WTC11 (cell line): ENCODE measurements around the gene STOX2. TPM values are rescaled to one million over a fixed set of nuclear protein-coding genes. Genes with fewer than 3 reads are reported as not detected.

Source experiments
- ATAC-seq: fragments of 200-7000 bp; cut with Tn5 transposase; 2 replicates; pipeline ENCODE4 v1.10.0; 2021; ENCODE audit warnings: mild to moderate bottlenecking, moderate library complexity
- CTCF ChIA-PET: fragments of 300-600 bp; sonication (Branson Sonifier 250); formaldehyde crosslinking; loops from one replicate; lab custom pipeline; 2021; ENCODE audit warnings: antibody characterized with exemption; lab: Charles Lee
- POLR2A ChIA-PET: fragments of 350-600 bp; sonication (Branson Sonifier 250); formaldehyde crosslinking; loops from one replicate; lab custom pipeline; 2021; ENCODE audit warnings: antibody characterized with exemption; lab: Charles Lee
- DNase-seq: peaks from one replicate; pipeline ENCODE4 v3.0.0; 2021; ENCODE audit warnings: low spot score
- H3K27ac Mint-ChIP-seq: 2 replicates; pipeline ENCODE4 v1.8.0; 2021; ENCODE audit warnings: mixed read lengths
- H3K27me3 Mint-ChIP-seq: 2 replicates; pipeline ENCODE4 v1.8.0; 2021; ENCODE audit warnings: low read depth, mild to moderate bottlenecking, moderate library complexity, mixed read lengths
- H3K36me3 Mint-ChIP-seq: 2 replicates; pipeline ENCODE4 v1.8.0; 2021; ENCODE audit warnings: mixed read lengths
- H3K4me1 Mint-ChIP-seq: 2 replicates; pipeline ENCODE4 v1.8.0; 2022; ENCODE audit warnings: mixed read lengths
- H3K4me3 Mint-ChIP-seq: 2 replicates; pipeline ENCODE4 v1.8.0; 2021; ENCODE audit warnings: mild to moderate bottlenecking, moderate library complexity, mixed read lengths
- H3K9me3 Mint-ChIP-seq: 2 replicates; pipeline ENCODE4 v1.8.0; 2021; ENCODE audit warnings: mixed read lengths
- ELF4 ChIP-seq: sonication (generic); formaldehyde crosslinking; IDR thresholded peaks from 2 replicates; pipeline ENCODE4 v1.8.1; 2022; ENCODE audit warnings: low read depth, mild to moderate bottlenecking, moderate library complexity, missing genetic modification reagents
- GABPB1 ChIP-seq: sonication (generic); formaldehyde crosslinking; IDR thresholded peaks from 2 replicates; pipeline ENCODE4 v1.8.1; 2023; ENCODE audit warnings: mild to moderate bottlenecking, missing genetic modification reagents
- GTF2I ChIP-seq: fragments of 250-450 bp; sonication (Bioruptor Pico); conservative IDR thresholded peaks from 2 replicates; pipeline ENCODE4 v1.4.0; 2021; ENCODE audit warnings: mild to moderate bottlenecking
- KAT7 ChIP-seq: sonication (generic); formaldehyde crosslinking; IDR thresholded peaks from 2 replicates; pipeline ENCODE4 v1.8.1; 2023; ENCODE audit warnings: missing genetic modification reagents, mild to moderate bottlenecking, borderline replicate concordance
- MYBL2 ChIP-seq: sonication (generic); formaldehyde crosslinking; IDR thresholded peaks from 2 replicates; pipeline ENCODE4 v1.8.1; 2023; ENCODE audit warnings: mild to moderate bottlenecking, moderate library complexity, missing genetic modification reagents
- NR1H2 ChIP-seq: sonication (generic); formaldehyde crosslinking; IDR thresholded peaks from 2 replicates; pipeline ENCODE4 v1.9.0; 2021; ENCODE audit warnings: mild to moderate bottlenecking, moderate library complexity, missing genetic modification reagents
- ZNF219 ChIP-seq: sonication (generic); formaldehyde crosslinking; IDR thresholded peaks from 2 replicates; pipeline ENCODE4 v1.8.0; 2023; ENCODE audit warnings: missing genetic modification reagents, mild to moderate bottlenecking, borderline replicate concordance
- ZNF232 ChIP-seq: sonication (generic); formaldehyde crosslinking; IDR thresholded peaks from 2 replicates; pipeline ENCODE4 v1.8.0; 2022; ENCODE audit warnings: mild to moderate bottlenecking, missing genetic modification reagents
- ZNF671 ChIP-seq: fragments of 250-450 bp; sonication (Bioruptor Pico); IDR thresholded peaks from 2 replicates; pipeline ENCODE4 v1.8.0; 2021; ENCODE audit warnings: mild to moderate bottlenecking
- total RNA-seq: library from RNA; stranded (reverse); gene quantifications from 3 replicates; pipeline ENCODE4 v1.2.3, GENCODE V29; 2021
- TF ChIP-seq, protein P1 (sequence below): sonication (generic); formaldehyde crosslinking; IDR thresholded peaks from 2 replicates; pipeline ENCODE4 v1.8.0; 2022; ENCODE audit warnings: mild to moderate bottlenecking, missing genetic modification reagents
- TF ChIP-seq, protein P2 (sequence below): sonication (generic); formaldehyde crosslinking; IDR thresholded peaks from 2 replicates; pipeline ENCODE4 v1.8.1; 2022; ENCODE audit warnings: mild to moderate bottlenecking, missing genetic modification reagents, moderate library complexity, borderline replicate concordance
- TF ChIP-seq, protein P3 (sequence below): sonication (generic); formaldehyde crosslinking; IDR thresholded peaks from 2 replicates; pipeline ENCODE4 v1.8.1; 2023; ENCODE audit warnings: mild to moderate bottlenecking, missing genetic modification reagents, moderate library complexity
- TF ChIP-seq, protein P4 (sequence below): fragments of 250-450 bp; sonication (Bioruptor Pico); IDR thresholded peaks from 2 replicates; pipeline ENCODE4 v2.1.2; 2022; ENCODE audit warnings: mild to moderate bottlenecking, moderate library complexity
- TF ChIP-seq, protein P5 (sequence below): sonication (generic); formaldehyde crosslinking; IDR thresholded peaks from 2 replicates; pipeline ENCODE4 v1.8.1; 2023; ENCODE audit warnings: mild to moderate bottlenecking, moderate library complexity, missing genetic modification reagents
- TF ChIP-seq, protein P6 (sequence below): sonication (generic); formaldehyde crosslinking; conservative IDR thresholded peaks from 2 replicates; pipeline ENCODE4 v1.8.1; 2023; ENCODE audit warnings: mild to moderate bottlenecking, low read depth, missing genetic modification reagents, moderate library complexity
- TF ChIP-seq, protein P7 (sequence below): fragments of 250-450 bp; sonication (Bioruptor Pico); IDR thresholded peaks from 2 replicates; pipeline ENCODE4 v1.9.0; 2021; ENCODE audit warnings: mild to moderate bottlenecking, borderline replicate concordance
- TF ChIP-seq, protein P8 (sequence below): fragments of 250-450 bp; sonication (Bioruptor Pico); IDR thresholded peaks from 2 replicates; pipeline ENCODE4 v1.9.0; 2021; ENCODE audit warnings: mild to moderate bottlenecking

STOX2 gene
- total RNA-seq, 1 experiment from 2014 or later: 31.6 TPM

DNA sequence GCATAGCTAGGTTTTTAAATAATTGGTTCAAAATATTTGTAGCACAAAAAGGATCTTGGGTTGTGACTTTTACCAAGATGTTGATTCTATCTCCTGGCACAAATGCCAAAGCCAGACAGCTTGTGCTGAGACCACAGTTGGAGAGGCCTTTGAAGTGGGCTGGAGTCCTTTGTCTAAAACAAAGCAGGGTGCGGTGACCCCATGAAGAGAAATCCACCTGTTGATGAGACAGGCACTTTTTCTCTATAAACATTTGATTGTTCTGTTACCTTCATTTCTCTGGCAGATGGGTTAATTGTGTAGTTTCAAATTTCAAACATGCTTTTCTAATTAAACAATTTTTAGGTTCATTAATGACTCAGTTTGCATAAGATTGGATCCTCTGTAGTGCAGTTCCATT lies 56.7 kb downstream of the STOX2 start:
- CTCF ChIA-PET: no interaction called here
- no peak overlapping the region; the same call in 1 of the 2 replicates for H3K4me3 Mint-ChIP-seq
- peaks cover 35% of the 10 kb centered on the region for H3K4me1 Mint-ChIP-seq
- TF ChIP-seq, protein P1, sequence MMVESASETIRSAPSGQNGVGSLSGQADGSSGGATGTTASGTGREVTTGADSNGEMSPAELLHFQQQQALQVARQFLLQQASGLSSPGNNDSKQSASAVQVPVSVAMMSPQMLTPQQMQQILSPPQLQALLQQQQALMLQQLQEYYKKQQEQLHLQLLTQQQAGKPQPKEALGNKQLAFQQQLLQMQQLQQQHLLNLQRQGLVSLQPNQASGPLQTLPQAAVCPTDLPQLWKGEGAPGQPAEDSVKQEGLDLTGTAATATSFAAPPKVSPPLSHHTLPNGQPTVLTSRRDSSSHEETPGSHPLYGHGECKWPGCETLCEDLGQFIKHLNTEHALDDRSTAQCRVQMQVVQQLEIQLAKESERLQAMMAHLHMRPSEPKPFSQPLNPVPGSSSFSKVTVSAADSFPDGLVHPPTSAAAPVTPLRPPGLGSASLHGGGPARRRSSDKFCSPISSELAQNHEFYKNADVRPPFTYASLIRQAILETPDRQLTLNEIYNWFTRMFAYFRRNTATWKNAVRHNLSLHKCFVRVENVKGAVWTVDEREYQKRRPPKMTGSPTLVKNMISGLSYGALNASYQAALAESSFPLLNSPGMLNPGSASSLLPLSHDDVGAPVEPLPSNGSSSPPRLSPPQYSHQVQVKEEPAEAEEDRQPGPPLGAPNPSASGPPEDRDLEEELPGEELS (CRISPR knock-in tag): no peak
- TF ChIP-seq NR1H2 (no peak), GABPB1 (no peak), KAT7 (CRISPR knock-in tag) (no peak), MYBL2 (CRISPR knock-in tag) (no peak), GTF2I (CRISPR knock-in tag) (no peak), ELF4 (CRISPR knock-in tag) (no peak)
- TF ChIP-seq, protein P2, sequence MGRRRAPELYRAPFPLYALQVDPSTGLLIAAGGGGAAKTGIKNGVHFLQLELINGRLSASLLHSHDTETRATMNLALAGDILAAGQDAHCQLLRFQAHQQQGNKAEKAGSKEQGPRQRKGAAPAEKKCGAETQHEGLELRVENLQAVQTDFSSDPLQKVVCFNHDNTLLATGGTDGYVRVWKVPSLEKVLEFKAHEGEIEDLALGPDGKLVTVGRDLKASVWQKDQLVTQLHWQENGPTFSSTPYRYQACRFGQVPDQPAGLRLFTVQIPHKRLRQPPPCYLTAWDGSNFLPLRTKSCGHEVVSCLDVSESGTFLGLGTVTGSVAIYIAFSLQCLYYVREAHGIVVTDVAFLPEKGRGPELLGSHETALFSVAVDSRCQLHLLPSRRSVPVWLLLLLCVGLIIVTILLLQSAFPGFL (CRISPR knock-in tag): no peak
- TF ChIP-seq, protein P3, sequence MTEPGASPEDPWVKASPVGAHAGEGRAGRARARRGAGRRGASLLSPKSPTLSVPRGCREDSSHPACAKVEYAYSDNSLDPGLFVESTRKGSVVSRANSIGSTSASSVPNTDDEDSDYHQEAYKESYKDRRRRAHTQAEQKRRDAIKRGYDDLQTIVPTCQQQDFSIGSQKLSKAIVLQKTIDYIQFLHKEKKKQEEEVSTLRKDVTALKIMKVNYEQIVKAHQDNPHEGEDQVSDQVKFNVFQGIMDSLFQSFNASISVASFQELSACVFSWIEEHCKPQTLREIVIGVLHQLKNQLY: no peak
- TF ChIP-seq, protein P4, sequence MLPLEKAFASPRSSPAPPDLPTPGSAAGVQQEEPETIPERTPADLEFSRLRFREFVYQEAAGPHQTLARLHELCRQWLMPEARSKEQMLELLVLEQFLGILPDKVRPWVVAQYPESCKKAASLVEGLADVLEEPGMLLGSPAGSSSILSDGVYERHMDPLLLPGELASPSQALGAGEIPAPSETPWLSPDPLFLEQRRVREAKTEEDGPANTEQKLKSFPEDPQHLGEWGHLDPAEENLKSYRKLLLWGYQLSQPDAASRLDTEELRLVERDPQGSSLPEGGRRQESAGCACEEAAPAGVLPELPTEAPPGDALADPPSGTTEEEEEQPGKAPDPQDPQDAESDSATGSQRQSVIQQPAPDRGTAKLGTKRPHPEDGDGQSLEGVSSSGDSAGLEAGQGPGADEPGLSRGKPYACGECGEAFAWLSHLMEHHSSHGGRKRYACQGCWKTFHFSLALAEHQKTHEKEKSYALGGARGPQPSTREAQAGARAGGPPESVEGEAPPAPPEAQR: no peak
- H3K27me3 Mint-ChIP-seq: no peaks in the 10 kb centered on the region
- no peak for DNase-seq
- H3K36me3 Mint-ChIP-seq: no peaks in the 10 kb centered on the region
- no peaks in the 10 kb centered on the region for H3K9me3 Mint-ChIP-seq
- peak overlapping the region; percentile 29; the same call in 1 of the 2 replicates for H3K27ac Mint-ChIP-seq
- ATAC-seq: peak; percentile 56
- POLR2A ChIA-PET: no interaction called here

DNA sequence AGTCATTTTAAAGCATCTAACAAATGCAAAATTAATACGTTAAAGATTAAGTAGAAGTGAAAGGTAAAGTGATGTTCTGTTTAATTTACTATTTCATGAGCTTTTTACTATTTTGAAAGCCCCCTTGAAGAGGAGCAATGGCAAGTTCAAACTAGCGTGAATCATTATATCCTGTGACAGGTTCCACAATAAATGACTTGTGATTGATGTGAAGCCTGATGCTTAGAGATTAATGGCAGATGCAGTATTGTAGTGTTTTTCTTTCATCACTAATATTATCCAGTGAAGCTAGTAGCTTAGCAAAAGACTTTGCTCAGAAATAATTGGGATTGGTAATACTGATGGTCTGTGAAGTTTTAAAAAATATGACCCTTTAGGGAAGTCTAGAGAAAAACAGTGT lies 57.3 kb downstream of the STOX2 start:
- ChIA-PET CTCF (interaction anchor here (0.9 kb wide), 1 partner anchor 204 kb away, joined by 3 read pairs; no protein-coding TSS in a partner anchor), POLR2A (no interaction called here)
- H3K36me3 Mint-ChIP-seq: no peaks in the 10 kb centered on the region
- H3K27me3 Mint-ChIP-seq: no peaks in the 10 kb centered on the region
- no peak for DNase-seq
- no peak overlapping the region for H3K27ac Mint-ChIP-seq
- no peak for ATAC-seq
- H3K4me1 Mint-ChIP-seq: peaks cover 40% of the 10 kb centered on the region
- H3K9me3 Mint-ChIP-seq: no peaks in the 10 kb centered on the region
- H3K4me3 Mint-ChIP-seq: no peak overlapping the region
- TF ChIP-seq, protein P5, sequence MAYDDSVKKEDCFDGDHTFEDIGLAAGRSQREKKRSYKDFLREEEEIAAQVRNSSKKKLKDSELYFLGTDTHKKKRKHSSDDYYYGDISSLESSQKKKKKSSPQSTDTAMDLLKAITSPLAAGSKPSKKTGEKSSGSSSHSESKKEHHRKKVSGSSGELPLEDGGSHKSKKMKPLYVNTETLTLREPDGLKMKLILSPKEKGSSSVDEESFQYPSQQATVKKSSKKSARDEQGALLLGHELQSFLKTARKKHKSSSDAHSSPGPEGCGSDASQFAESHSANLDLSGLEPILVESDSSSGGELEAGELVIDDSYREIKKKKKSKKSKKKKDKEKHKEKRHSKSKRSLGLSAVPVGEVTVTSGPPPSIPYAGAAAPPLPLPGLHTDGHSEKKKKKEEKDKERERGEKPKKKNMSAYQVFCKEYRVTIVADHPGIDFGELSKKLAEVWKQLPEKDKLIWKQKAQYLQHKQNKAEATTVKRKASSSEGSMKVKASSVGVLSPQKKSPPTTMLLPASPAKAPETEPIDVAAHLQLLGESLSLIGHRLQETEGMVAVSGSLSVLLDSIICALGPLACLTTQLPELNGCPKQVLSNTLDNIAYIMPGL (CRISPR knock-in tag): no peak
- TF ChIP-seq ZNF232 (CRISPR knock-in tag) (no peak), ZNF671 (no peak), ZNF219 (CRISPR knock-in tag) (no peak)
- TF ChIP-seq, protein P6, sequence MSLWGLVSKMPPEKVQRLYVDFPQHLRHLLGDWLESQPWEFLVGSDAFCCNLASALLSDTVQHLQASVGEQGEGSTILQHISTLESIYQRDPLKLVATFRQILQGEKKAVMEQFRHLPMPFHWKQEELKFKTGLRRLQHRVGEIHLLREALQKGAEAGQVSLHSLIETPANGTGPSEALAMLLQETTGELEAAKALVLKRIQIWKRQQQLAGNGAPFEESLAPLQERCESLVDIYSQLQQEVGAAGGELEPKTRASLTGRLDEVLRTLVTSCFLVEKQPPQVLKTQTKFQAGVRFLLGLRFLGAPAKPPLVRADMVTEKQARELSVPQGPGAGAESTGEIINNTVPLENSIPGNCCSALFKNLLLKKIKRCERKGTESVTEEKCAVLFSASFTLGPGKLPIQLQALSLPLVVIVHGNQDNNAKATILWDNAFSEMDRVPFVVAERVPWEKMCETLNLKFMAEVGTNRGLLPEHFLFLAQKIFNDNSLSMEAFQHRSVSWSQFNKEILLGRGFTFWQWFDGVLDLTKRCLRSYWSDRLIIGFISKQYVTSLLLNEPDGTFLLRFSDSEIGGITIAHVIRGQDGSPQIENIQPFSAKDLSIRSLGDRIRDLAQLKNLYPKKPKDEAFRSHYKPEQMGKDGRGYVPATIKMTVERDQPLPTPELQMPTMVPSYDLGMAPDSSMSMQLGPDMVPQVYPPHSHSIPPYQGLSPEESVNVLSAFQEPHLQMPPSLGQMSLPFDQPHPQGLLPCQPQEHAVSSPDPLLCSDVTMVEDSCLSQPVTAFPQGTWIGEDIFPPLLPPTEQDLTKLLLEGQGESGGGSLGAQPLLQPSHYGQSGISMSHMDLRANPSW (CRISPR knock-in tag): no peak
- TF ChIP-seq, protein P7, sequence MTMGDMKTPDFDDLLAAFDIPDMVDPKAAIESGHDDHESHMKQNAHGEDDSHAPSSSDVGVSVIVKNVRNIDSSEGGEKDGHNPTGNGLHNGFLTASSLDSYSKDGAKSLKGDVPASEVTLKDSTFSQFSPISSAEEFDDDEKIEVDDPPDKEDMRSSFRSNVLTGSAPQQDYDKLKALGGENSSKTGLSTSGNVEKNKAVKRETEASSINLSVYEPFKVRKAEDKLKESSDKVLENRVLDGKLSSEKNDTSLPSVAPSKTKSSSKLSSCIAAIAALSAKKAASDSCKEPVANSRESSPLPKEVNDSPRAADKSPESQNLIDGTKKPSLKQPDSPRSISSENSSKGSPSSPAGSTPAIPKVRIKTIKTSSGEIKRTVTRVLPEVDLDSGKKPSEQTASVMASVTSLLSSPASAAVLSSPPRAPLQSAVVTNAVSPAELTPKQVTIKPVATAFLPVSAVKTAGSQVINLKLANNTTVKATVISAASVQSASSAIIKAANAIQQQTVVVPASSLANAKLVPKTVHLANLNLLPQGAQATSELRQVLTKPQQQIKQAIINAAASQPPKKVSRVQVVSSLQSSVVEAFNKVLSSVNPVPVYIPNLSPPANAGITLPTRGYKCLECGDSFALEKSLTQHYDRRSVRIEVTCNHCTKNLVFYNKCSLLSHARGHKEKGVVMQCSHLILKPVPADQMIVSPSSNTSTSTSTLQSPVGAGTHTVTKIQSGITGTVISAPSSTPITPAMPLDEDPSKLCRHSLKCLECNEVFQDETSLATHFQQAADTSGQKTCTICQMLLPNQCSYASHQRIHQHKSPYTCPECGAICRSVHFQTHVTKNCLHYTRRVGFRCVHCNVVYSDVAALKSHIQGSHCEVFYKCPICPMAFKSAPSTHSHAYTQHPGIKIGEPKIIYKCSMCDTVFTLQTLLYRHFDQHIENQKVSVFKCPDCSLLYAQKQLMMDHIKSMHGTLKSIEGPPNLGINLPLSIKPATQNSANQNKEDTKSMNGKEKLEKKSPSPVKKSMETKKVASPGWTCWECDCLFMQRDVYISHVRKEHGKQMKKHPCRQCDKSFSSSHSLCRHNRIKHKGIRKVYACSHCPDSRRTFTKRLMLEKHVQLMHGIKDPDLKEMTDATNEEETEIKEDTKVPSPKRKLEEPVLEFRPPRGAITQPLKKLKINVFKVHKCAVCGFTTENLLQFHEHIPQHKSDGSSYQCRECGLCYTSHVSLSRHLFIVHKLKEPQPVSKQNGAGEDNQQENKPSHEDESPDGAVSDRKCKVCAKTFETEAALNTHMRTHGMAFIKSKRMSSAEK (CRISPR knock-in tag): no peak
- TF ChIP-seq, protein P8, sequence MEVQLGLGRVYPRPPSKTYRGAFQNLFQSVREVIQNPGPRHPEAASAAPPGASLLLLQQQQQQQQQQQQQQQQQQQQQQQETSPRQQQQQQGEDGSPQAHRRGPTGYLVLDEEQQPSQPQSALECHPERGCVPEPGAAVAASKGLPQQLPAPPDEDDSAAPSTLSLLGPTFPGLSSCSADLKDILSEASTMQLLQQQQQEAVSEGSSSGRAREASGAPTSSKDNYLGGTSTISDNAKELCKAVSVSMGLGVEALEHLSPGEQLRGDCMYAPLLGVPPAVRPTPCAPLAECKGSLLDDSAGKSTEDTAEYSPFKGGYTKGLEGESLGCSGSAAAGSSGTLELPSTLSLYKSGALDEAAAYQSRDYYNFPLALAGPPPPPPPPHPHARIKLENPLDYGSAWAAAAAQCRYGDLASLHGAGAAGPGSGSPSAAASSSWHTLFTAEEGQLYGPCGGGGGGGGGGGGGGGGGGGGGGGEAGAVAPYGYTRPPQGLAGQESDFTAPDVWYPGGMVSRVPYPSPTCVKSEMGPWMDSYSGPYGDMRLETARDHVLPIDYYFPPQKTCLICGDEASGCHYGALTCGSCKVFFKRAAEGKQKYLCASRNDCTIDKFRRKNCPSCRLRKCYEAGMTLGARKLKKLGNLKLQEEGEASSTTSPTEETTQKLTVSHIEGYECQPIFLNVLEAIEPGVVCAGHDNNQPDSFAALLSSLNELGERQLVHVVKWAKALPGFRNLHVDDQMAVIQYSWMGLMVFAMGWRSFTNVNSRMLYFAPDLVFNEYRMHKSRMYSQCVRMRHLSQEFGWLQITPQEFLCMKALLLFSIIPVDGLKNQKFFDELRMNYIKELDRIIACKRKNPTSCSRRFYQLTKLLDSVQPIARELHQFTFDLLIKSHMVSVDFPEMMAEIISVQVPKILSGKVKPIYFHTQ (CRISPR knock-in tag): no peak
